GM19463 (cell line): Measurements from ENCODE around the gene FUZ.

Experiments
- ATAC-seq: cut with Tn5 transposase; IDR thresholded peaks from one replicate; pipeline ENCODE4 v1.9.1; 2021; ENCODE audit warnings: mild to moderate bottlenecking, moderate library complexity; ENCODE audit not compliant: unreplicated experiment

FUZ gene, protein sequence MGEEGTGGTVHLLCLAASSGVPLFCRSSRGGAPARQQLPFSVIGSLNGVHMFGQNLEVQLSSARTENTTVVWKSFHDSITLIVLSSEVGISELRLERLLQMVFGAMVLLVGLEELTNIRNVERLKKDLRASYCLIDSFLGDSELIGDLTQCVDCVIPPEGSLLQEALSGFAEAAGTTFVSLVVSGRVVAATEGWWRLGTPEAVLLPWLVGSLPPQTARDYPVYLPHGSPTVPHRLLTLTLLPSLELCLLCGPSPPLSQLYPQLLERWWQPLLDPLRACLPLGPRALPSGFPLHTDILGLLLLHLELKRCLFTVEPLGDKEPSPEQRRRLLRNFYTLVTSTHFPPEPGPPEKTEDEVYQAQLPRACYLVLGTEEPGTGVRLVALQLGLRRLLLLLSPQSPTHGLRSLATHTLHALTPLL

GRCh38 chr19:49812997-49813861 is at the start of gene FUZ:
TSS of gene FUZ (minus strand) at chr19:49813292. CDS start at chr19:49813106, 186 bp downstream.
- ATAC-seq = no peak

- no peak for ATAC-seq
Measured at GRCh38 chr19:49862391-49863253, 49.5 kb upstream of the FUZ start.

- ATAC-seq = no peak
Measured at GRCh38 chr19:49861541-49862378, 48.7 kb upstream of the FUZ start.

- no peak for ATAC-seq
Measured at GRCh38 chr19:49861107-49861506, 48.0 kb upstream of the FUZ start.

- no peak for ATAC-seq
Measured at GRCh38 chr19:49860336-49861102, 47.4 kb upstream of the FUZ start.

DNA sequence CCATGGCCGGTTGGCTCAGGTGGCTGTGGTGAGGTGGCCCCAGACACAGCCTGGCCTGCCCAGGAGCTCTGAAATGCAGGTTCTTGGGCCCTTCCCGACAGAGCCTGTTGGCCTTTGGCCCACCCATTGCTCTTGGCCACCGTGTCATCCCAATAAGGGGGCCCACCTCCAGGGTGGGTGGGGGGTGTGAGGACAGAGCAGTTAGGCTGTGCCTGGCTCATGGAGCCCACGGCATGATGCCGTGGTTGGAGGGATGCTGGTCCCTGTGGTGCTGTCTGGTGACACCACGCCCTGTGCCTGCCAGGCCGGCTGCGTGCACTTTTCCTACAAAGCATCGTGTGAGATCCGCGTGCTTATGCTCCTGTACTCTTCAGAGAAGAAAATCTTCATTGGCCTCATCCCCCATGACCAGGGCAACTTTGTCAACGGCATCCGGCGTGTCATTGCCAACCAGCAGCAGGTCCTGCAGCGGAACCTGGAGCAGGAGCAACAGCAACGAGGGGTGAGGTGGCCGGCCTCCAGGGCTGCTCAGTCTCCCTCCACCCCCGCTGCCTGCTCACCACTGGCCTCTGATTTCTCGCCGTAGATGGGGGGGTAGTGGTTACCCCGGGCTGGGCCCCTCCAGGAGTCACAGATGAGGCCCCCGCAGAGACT is 46.7 kb upstream of the FUZ start:
- ATAC-seq = no peak

GRCh38 chr19:49858088-49858985 is 45.2 kb upstream of the FUZ start:
- ATAC-seq = no peak

- no peak for ATAC-seq
Measured at GRCh38 chr19:49857838-49858087, 44.7 kb upstream of the FUZ start.

DNA sequence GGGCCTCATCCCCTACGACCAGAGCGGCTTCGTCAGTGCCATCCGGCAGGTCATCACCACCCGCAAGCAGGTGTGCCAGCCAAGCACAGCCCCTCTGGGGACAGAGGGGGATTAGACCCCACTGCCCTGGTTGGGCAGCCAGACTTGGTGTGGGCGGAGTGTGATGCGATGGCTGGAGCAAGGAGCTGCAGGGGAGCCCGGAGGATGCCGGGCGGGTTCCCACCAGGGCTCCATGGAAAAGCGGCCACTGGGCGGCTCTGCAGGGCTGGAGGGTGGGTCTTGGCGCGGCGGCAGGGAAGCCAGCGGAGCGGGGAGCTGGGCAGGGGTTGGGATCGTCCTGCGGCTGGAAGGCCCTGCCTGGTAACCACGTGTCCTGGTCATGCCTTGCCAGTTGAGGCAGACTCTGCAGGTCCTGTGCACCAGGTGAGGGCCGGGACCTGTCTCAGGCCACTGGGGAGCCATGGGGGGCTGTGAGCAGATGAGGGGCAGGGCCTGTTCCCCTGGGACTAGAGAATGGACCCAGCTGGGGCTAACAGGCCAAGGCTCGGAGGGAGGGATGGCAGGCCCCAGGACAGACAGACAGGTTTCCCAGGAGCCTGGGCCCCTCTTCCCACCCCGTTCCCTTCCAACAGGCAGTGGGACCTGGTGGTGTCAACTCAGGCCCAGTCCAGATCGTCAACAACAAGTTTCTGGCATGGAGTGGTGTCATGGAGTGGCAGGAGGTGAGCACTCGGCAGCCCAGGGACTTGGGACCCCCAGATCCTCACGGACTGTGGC is 44.2 kb upstream of the FUZ start:
- no peak for ATAC-seq

DNA sequence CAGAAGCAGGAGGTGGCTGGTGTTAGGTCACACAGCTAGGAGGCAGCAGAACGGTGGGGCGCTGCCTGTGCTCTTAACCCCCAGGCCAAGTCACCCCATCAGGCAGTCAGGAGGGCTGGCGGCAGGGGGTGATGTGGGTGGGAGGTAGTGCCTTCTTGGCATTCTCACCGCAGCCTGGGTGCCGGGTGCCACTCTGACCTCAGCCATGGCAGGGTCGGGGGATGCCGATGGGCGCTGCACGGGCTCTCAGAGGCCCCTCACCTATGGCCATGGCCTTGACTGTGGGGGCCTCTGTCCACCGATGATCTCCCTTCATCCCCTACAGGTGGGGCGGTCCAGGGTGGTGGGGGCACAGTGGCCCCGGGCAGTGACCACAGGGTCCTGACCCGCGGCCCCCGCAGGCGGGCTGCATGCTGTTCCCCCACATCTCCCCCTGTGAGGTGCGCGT is 43.5 kb upstream of the FUZ start:
- ATAC-seq = no peak

DNA sequence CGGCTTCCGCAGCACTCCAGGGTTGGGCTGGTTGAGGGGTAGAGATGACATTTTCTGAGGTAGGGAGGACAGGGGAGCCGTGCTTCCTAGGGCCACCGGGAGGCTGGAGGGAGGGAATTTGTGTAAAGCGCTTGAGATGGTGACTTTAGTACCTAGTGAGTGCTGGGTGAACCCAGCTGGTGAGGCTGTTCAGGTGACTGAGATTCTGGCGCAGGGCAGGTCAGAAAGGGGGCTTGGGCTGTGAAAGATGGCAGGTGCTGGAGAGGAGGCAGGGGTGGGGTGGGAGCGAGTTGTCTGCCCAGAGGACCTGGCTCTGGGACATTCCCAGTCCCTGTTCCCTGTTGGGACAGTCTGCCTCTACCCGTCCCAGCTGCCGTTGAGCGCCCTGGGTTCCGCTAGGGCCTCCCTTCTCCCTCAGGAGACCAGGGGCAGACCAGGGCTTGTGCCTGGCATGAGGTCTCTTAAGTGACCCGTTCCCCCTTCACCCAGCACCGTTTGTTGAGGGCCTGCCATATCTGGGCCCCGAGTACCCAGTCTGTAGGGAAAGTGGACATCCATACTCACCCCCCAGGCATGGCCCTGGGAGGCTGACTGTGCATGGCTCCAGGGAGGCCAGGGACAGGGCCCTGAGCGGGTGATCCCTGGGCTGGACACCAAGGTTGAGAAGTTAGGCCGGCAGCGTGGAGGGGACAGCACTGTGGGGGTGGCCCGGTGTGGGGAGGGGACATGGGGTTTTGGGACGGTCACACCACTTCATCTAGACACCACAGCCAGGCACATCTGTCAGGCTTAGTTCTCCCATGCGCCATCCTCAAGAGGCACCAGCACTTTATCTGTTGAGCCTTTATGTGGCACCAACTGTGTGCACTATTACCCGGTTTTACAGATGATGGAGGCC is 42.8 kb upstream of the FUZ start:
- no peak for ATAC-seq

GRCh38 chr19:49855277-49855675 is 42.2 kb upstream of the FUZ start:
- ATAC-seq = no peak

DNA sequence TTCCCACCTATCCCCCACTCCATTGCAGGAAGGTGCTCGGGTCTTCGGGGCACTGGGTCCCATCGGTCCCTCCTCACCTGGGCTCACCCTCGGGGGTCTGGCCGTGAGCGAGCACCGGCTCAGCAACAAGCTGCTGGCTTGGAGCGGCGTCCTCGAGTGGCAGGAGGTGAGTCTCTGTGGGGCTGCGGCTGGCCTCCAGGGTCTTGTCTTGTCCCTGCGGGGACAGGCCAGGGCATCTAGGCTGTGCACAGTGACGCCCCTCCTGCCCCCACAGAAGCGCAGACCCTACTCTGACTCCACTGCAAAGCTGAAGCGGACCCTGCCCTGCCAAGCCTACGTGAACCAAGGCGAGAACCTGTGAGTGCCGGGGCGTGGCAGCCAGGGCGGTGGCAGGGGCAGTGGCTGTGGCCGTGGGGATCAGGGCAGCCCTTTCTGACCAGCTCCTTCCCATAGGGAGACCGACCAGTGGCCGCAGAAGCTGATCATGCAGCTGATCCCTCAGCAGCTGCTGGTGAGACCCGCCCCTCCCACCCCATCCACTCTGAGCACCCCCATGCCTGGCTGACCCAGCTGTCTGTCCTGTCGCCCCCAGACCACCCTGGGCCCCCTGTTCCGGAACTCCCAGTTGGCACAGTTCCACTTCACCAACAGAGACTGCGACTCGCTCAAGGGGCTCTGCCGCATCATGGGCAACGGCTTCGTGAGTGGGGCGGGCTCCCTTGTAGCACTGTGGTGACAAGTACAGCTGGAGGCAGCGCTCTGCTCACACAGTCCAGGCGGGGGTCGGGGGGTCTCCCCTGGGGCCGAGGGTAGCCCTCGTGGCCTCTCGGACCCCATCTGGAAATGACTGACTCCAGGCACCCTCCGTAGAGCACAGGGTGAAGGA is 41.5 kb upstream of the FUZ start:
- ATAC-seq = no peak

DNA sequence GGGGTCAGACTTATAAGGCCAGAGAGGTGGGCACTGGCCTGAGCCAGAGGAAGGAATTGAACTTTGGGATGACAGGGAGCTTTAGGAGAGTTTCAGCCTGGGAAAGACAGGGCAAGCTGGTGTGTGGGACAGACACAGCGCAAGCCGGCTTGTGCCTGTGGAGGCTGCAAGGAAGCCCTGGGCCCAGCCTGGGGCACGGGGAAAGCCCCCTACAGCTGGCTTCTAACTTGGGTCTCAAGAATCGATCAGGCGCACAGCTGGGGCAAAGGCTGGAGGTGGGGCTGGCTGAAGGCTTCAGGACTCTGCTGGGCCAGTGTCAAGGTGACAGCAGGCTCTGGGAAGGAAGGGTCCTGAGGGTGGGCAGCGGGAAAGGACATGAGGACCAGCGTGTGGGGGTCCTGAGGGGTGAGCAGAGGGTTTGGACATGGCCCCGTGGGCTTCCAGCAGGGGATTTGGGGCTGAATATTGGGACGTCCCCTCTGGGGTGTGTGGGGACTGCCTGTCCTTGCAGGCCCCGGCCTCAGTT is 40.8 kb upstream of the FUZ start:
- ATAC-seq = no peak

DNA sequence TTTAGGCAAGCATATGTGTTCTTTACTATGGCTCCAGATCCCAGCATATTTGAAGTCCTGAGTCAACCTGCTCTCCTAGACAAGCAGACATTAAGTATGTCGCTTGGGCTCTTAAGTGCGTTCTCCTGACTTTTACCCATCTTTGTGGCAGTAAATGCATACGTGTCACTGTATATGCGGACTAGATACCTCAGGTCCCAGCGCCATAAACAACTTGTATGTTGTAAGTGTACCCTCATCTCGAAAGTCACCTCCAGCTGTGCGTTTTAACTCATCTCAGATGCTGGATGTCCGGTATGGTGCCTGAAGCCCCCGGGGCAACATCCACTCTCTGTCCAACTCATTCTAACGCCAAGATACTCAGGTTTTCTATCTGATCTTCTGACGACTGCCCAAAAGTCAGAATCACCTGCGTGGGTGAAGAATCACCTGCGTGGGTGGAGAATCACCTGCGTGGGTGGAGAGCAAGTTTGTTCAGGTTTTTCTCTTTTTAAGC is 39.6 kb upstream of the FUZ start:
- ATAC-seq = no peak
